ENCODE data around the gene GLI2. TPM values are rescaled to one million over a fixed set of nuclear protein-coding genes. Genes with fewer than 3 reads are reported as not detected.

The GLI2 gene
- total RNA-seq, 1 experiment from 2014 or later, result 3.4 TPM

DNA sequence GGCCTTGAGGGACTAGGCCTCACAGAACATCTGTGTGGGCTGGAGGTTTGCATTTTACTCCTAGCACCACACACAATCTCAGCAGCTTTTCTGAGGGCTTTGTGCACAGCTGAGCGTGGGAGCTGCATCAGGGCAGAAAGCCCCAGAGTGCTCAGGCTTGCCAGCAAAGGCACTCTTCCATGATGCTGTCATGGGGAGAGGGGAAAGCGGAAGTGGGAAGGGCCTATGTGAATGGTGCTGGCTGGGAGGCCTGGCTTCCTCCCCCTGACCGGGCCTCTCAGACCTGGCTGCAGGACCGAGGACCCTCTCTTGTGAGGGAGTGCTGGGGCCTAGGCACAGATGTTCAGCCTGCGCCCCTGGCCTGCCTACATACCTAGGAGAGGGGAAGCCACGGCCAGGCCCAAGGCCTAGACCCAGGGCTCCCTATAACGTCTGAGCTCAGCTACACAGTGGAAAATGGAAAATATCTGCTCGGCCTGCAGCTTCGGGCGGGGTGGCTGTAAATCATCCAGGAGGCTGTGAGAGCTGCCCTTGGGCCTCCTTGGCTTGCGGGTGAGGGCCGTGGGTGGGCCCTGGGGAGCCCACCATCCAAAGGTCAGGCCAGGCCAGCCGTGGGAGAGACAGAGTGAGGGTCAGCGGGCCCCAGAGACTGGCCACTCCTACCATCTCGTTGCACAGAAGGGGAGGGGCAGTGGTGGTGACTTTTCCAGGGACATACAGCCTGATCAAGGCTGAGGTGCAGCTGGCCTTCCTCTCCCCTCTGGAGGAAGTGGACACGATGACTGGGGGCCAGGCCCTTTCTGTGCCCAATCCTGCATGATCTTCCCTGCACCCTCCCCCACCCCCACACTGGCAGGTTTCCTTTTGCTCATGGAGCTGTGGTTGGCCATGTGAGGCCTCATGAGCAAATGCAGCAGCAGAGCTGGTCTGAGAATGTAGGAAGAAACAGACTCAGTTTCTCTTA lies 22.8 kb downstream of the GLI2 start:
- CTCF ChIA-PET, result no interaction called here

More for the DNA sequence above, 22.8 kb downstream of the GLI2 start:
- H3K4me3 ChIP-seq (replicated peaks in 1 of 2; ENCODE audit: low read depth in 1 of 2, low read length in 2 of 2), result no peak overlapping the region
- no peaks in the 10 kb centered on the region for H3K79me2 ChIP-seq (ENCODE audit: insufficient read depth, low read length)
- TF ChIP-seq POLR2AphosphoS5 (IDR thresholded peaks at IDR 0.05; ENCODE audit: low read depth, low read length) (no peak), SIN3A (IDR thresholded peaks at IDR 0.05; ENCODE audit: low read depth) (no peak), JUND (IDR thresholded peaks at IDR 0.05) (no peak), EZH2 (IDR thresholded peaks at IDR 0.05) (no peak), SP1 (IDR thresholded peaks at IDR 0.05; ENCODE audit: low read depth) (no peak), TCF7L2 (IDR thresholded peaks at IDR 0.05; ENCODE audit: borderline replicate concordance, extremely low read depth, insufficient read depth, insufficient read length) (no peak), EGR1 (IDR thresholded peaks at IDR 0.05; ENCODE audit: low read depth) (no peak), RAD21 (IDR thresholded peaks at IDR 0.05; ENCODE audit: low read depth) (no peak), ELF1 (IDR thresholded peaks at IDR 0.05; ENCODE audit: borderline replicate concordance, low read depth) (no peak), CBX3 (IDR thresholded peaks at IDR 0.05; ENCODE audit: low read depth) (no peak), EZH2phosphoT487 (IDR thresholded peaks at IDR 0.05; ENCODE audit: borderline replicate concordance) (no peak), SRF (IDR thresholded peaks at IDR 0.05; ENCODE audit: low read depth) (no peak), POLR2A (IDR thresholded peaks at IDR 0.05; ENCODE audit: borderline replicate concordance, extremely low read depth, insufficient read depth, insufficient read length) (no peak)
- TF ChIP-seq, protein P1, sequence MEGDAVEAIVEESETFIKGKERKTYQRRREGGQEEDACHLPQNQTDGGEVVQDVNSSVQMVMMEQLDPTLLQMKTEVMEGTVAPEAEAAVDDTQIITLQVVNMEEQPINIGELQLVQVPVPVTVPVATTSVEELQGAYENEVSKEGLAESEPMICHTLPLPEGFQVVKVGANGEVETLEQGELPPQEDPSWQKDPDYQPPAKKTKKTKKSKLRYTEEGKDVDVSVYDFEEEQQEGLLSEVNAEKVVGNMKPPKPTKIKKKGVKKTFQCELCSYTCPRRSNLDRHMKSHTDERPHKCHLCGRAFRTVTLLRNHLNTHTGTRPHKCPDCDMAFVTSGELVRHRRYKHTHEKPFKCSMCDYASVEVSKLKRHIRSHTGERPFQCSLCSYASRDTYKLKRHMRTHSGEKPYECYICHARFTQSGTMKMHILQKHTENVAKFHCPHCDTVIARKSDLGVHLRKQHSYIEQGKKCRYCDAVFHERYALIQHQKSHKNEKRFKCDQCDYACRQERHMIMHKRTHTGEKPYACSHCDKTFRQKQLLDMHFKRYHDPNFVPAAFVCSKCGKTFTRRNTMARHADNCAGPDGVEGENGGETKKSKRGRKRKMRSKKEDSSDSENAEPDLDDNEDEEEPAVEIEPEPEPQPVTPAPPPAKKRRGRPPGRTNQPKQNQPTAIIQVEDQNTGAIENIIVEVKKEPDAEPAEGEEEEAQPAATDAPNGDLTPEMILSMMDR (IDR thresholded peaks at IDR 0.05 in 2 of 3, conservative IDR thresholded peaks at IDR 0.05 in 1 of 3; ENCODE audit: borderline replicate concordance in 1 of 3, insufficient read depth in 1 of 3, low read depth in 2 of 3, low read length in 2 of 3), result no peak
- TF ChIP-seq, protein P2, sequence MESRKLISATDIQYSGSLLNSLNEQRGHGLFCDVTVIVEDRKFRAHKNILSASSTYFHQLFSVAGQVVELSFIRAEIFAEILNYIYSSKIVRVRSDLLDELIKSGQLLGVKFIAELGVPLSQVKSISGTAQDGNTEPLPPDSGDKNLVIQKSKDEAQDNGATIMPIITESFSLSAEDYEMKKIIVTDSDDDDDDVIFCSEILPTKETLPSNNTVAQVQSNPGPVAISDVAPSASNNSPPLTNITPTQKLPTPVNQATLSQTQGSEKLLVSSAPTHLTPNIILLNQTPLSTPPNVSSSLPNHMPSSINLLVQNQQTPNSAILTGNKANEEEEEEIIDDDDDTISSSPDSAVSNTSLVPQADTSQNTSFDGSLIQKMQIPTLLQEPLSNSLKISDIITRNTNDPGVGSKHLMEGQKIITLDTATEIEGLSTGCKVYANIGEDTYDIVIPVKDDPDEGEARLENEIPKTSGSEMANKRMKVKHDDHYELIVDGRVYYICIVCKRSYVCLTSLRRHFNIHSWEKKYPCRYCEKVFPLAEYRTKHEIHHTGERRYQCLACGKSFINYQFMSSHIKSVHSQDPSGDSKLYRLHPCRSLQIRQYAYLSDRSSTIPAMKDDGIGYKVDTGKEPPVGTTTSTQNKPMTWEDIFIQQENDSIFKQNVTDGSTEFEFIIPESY (IDR thresholded peaks at IDR 0.05; ENCODE audit: extremely low read depth, insufficient replicate concordance, low read length), result no peak
- TF ChIP-seq, protein P3, sequence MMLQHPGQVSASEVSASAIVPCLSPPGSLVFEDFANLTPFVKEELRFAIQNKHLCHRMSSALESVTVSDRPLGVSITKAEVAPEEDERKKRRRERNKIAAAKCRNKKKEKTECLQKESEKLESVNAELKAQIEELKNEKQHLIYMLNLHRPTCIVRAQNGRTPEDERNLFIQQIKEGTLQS (IDR thresholded peaks at IDR 0.05), result no peak
- ChIA-PET POLR2A (interaction anchor here (2.1 kb wide), 1 partner anchor 317 kb away, joined by 8 read pairs; no protein-coding TSS in a partner anchor), RAD21 (ENCODE audit: low non-redundant PET in 1 of 2, low total read pairs in 2 of 2, uncharacterized antibody in 2 of 2, unreplicated experiment in 2 of 2) (no interaction called here)
- H3K27ac ChIP-seq (ENCODE audit: low read depth, low read length), result no peak overlapping the region
- H3K27me3 ChIP-seq (ENCODE audit: insufficient read depth, low read length), result no peaks in the 10 kb centered on the region
- no peaks in the 10 kb centered on the region for H3K36me3 ChIP-seq (ENCODE audit: control insufficient read depth in 1 of 2, insufficient read depth in 2 of 2, low read length in 2 of 2)
- H3K9me2 ChIP-seq (ENCODE audit: insufficient read depth), result no peaks in the 10 kb centered on the region
- no peaks in the 10 kb centered on the region for H4K20me1 ChIP-seq (ENCODE audit: insufficient read depth)
- no peaks in the 10 kb centered on the region for H3K9me3 ChIP-seq (ENCODE audit: control insufficient read depth in 1 of 2, insufficient read depth in 1 of 2, low read depth in 1 of 2, low read length in 2 of 2)
- H2AFZ ChIP-seq (ENCODE audit: low read depth, low read length, poor library complexity, severe bottlenecking), result no peak overlapping the region
- DNase-seq (ENCODE audit: low read depth, low spot score), result no peak
- H3K9ac ChIP-seq (ENCODE audit: low read length), result no peak overlapping the region
- no peak for ATAC-seq
- peaks cover 0 to 5% of the 10 kb centered on the region in 2 experiments; a peak in 3 of 4 replicates for H3K4me1 ChIP-seq (ENCODE audit: control insufficient read depth in 1 of 2, insufficient read depth in 2 of 2, low read length in 2 of 2)
- intact Hi-C loops (cut with micrococcal nuclease), result no loop called here
- no TSS peak for BruUV-seq (replicated peaks)
- H3K4me2 ChIP-seq (ENCODE audit: low read length), result no peak overlapping the region

Measured in HCT116 (cell line).